ENCODE measurements around the gene DMRT1.

DNA sequence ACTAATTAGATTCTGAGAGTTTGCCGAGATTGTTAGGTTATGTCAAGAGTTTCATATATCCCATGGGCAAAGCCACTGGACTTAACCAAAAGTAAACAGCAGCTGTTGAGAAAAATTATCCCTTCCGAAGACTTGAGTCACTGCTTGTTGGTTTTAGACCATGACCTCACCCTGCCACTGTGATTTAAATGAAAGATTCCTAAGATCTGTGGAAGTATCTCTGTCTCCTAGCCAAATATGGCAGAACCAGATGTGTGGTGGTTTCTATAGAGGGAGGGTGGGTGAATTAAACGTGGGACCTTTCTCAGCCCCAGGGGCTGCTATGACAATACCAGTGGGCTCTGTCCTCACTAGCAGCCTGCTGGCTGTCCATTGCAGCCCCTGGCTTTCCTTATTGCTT is 154.3 kb downstream of the DMRT1 start:
- TF ChIP-seq, protein P1, sequence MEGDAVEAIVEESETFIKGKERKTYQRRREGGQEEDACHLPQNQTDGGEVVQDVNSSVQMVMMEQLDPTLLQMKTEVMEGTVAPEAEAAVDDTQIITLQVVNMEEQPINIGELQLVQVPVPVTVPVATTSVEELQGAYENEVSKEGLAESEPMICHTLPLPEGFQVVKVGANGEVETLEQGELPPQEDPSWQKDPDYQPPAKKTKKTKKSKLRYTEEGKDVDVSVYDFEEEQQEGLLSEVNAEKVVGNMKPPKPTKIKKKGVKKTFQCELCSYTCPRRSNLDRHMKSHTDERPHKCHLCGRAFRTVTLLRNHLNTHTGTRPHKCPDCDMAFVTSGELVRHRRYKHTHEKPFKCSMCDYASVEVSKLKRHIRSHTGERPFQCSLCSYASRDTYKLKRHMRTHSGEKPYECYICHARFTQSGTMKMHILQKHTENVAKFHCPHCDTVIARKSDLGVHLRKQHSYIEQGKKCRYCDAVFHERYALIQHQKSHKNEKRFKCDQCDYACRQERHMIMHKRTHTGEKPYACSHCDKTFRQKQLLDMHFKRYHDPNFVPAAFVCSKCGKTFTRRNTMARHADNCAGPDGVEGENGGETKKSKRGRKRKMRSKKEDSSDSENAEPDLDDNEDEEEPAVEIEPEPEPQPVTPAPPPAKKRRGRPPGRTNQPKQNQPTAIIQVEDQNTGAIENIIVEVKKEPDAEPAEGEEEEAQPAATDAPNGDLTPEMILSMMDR (IDR thresholded peaks at IDR 0.05) = no peak
- TF ChIP-seq, protein P2, sequence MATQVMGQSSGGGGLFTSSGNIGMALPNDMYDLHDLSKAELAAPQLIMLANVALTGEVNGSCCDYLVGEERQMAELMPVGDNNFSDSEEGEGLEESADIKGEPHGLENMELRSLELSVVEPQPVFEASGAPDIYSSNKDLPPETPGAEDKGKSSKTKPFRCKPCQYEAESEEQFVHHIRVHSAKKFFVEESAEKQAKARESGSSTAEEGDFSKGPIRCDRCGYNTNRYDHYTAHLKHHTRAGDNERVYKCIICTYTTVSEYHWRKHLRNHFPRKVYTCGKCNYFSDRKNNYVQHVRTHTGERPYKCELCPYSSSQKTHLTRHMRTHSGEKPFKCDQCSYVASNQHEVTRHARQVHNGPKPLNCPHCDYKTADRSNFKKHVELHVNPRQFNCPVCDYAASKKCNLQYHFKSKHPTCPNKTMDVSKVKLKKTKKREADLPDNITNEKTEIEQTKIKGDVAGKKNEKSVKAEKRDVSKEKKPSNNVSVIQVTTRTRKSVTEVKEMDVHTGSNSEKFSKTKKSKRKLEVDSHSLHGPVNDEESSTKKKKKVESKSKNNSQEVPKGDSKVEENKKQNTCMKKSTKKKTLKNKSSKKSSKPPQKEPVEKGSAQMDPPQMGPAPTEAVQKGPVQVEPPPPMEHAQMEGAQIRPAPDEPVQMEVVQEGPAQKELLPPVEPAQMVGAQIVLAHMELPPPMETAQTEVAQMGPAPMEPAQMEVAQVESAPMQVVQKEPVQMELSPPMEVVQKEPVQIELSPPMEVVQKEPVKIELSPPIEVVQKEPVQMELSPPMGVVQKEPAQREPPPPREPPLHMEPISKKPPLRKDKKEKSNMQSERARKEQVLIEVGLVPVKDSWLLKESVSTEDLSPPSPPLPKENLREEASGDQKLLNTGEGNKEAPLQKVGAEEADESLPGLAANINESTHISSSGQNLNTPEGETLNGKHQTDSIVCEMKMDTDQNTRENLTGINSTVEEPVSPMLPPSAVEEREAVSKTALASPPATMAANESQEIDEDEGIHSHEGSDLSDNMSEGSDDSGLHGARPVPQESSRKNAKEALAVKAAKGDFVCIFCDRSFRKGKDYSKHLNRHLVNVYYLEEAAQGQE (IDR thresholded peaks at IDR 0.05; ENCODE audit: insufficient read depth in 1 of 2, low read depth in 2 of 2, low read length in 1 of 2) = no peak
- TF ChIP-seq POLR2AphosphoS5 (IDR thresholded peaks at IDR 0.05; ENCODE audit: low read depth, low read length) (no peak), SIN3A (IDR thresholded peaks at IDR 0.05; ENCODE audit: borderline replicate concordance, insufficient read depth, low read depth, low read length) (no peak)

Measured in Panc1 (cell line).